ENCODE data around the gene HMX1.

HMX1 gene

GRCh38 chr4:8869002-8869897 is 2.4 kb downstream of the HMX1 start:
- in situ Hi-C loops (cut with HindIII; ENCODE audit: low sequenced_read_pairs) = no loop called here

DNA sequence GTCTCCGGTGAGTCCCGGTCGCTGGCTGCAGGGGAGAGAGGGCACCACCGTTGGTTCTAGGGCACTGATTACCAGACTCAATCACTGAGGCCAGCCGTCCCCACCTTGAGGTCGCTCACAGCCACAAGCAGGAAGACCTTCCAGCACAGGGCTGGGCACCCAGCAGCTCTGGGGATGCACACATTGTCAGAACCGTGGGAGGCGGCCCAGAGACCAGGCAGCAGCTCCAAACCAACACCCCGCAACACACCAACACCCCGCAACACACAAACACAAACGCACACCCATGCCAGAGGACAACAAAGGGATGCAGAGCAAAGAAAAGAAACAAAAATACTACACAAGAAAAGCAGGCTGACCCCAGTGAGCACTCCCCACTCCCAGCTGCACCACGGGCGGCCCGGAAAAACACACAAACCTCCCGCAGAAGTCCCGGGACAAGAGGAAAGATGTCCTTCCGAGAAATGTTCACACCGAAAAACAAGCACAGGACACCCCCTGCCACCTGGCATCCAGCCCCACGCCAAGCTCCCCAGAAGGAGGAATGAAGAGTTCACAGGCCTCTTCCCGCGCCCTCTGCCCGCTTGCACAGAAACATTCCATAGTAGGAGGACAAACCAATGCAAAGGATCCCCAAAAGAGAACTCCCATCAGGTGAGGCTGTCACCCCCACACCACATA is 3.2 kb downstream of the HMX1 start:
- in situ Hi-C loops (cut with HindIII; ENCODE audit: low sequenced_read_pairs) = no loop called here

DNA sequence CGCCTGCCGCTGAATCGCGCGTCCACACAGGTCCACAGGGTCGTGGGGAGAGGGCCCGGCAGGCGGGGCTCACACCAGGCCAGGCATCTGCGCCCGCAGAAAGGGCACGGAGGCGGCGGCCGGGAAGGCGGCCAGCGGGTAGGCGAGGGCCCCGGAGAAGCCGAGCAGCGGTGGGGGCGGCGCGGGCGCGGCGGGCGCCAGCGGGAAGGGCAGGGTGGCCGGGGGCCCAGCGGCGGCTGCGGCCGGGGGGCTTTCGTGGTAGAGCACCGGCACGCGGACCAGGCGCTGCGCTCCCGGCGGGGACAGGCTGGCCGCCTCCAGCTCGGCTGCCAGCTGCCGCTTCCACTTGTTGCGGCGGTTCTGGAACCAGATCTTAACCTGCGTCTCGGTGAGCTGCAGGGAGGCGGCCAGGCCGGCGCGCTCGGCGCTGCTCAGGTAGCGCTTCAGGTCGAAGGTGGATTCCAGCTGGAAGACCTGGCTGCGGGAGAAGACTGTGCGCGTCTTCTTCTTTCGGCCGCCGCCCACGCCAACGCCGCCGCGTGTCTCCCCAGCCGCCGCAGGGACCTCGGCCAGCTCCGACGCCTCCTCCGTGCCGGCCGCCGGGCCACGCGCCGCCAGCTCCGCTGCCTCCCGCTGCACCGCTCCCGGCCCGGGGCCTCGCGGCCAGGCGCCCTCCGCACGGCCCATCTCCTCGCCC is 3.9 kb downstream of the HMX1 start:
- in situ Hi-C loops (cut with HindIII; ENCODE audit: low sequenced_read_pairs) = no loop called here

GRCh38 chr4:8866828-8867623 is 4.6 kb downstream of the HMX1 start:
- in situ Hi-C loops (cut with HindIII; ENCODE audit: low sequenced_read_pairs) = no loop called here

- in situ Hi-C loops (cut with HindIII; ENCODE audit: low sequenced_read_pairs) = no loop called here
These were observed 5.2 kb downstream of the HMX1 start for GRCh38 chr4:8866421-8866820.

- in situ Hi-C loops (cut with HindIII; ENCODE audit: low sequenced_read_pairs) = no loop called here
These were observed 5.8 kb downstream of the HMX1 start for GRCh38 chr4:8865681-8866310.

- in situ Hi-C loops (cut with HindIII; ENCODE audit: low sequenced_read_pairs) = no loop called here
These were observed 6.5 kb downstream of the HMX1 start for GRCh38 chr4:8864912-8865680.

- in situ Hi-C loops (cut with HindIII; ENCODE audit: low sequenced_read_pairs) = no loop called here
These were observed 7.7 kb downstream of the HMX1 start for GRCh38 chr4:8863686-8864682.

DNA sequence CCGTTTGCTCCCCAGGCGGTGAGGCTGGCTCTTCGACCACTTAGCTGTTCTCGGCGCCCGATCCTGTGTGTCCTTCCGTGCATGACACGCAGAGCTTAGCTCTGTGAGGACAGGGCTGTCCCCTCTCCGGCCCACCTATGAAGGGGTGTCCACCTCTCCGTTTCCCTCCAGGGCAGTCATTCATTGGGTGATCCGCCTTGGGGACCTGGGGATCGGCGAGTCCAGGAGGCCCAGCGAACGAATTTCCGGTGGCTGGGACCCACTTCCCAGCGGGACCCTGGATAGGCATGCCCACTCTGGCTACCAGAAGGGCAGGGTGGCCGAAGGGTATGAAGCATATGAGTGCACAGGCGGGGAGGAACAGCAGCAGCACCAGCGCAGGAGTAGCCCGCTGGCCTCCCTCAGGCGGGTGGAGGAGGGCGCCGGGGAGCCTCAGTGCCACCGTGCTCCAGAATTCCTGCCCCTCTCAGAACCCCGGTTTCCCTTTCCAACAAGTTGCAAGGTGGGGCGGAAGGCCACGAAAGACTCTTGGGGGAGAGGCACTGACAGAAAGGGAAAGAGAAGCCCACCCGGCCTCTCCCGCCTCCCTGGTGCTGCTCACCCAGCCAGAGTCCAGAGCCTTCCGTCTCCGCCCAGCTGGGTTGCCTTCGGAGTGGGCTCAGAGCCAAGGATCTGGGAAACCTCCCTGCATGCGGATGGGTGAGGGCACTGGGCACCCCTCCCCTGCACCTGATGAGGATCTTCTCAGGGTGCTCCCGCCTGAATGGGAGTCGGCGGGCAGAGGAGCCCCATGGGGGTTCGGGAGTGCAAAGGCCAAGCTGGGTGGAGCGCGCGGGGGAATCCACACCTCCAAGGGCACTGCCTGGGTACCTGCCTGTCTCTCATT is 8.6 kb downstream of the HMX1 start:
- in situ Hi-C loops (cut with HindIII; ENCODE audit: low sequenced_read_pairs) = no loop called here

- in situ Hi-C loops (cut with HindIII; ENCODE audit: low sequenced_read_pairs) = no loop called here
These were observed 9.3 kb downstream of the HMX1 start for GRCh38 chr4:8862334-8862733.

- in situ Hi-C loops (cut with HindIII; ENCODE audit: low sequenced_read_pairs) = no loop called here
These were observed 9.9 kb downstream of the HMX1 start for GRCh38 chr4:8861576-8862295.

- in situ Hi-C loops (cut with HindIII; ENCODE audit: low sequenced_read_pairs) = no loop called here
These were observed 10.6 kb downstream of the HMX1 start for GRCh38 chr4:8860892-8861575.

DNA sequence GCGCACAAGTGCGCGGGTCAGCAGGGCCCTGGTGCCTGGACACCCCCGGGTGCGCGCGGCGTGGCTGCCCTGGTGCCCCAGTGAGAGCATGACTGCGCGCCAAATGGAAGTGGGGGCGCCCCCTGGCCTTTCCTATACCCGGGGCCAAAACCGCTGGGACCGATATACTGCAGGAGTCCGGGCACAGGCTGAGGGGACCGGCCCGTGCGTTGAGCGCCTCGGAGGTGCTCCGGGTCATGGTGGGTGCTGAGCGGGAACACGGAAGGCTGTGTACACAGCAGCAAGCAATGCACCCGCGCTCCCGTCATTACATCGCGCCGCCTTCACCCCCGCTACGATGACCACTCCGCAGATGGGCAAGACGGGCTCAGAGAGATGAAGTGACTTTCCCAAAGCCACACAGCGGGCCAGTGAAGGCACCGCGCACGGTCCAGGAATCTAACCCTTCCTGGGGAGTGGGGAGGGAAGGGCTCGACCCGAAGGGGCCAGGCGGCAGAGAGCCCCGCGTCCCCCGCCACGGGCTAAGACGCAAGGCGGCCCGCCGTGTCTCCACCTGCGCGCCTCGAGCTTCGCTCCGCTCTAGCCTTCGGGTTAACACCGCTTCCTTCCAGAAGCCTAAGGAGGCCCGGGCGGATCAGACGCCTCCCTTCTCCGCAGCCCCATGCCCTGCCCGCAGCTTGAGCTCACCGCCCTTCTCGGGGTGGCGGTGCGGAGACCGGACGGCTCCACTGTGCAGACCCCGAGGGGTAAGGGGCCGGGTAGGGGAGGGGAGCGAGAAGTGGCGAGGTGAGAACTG is 11.3 kb downstream of the HMX1 start:
- in situ Hi-C loops (cut with HindIII; ENCODE audit: low sequenced_read_pairs) = no loop called here

DNA sequence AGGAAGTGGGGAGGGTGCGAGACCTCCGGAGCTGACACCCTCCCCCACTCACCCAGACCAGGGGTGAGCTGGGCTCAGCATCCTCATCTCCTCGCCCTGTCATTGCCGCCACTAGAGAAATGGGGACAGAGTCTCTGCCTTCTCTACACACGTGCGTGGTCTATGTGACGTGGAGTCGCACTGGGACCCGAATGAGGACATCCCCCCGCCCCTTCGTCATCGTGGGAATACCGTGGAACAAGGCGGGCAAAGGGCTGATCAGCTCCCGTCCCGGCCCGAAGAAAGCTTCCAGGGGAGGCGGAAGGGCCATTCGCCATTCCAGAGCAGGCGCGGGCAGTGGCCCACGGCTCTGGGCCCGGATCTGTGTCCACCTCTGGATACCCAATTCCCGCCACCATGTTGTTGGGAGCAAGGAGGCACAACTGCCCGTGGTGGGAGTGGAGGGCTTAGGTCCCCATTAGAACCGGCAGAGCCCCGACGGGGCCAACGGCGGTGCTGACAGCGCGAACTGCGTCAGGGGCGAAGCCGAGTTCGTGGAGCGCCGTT is 12.0 kb downstream of the HMX1 start:
- in situ Hi-C loops (cut with HindIII; ENCODE audit: low sequenced_read_pairs) = no loop called here

DNA sequence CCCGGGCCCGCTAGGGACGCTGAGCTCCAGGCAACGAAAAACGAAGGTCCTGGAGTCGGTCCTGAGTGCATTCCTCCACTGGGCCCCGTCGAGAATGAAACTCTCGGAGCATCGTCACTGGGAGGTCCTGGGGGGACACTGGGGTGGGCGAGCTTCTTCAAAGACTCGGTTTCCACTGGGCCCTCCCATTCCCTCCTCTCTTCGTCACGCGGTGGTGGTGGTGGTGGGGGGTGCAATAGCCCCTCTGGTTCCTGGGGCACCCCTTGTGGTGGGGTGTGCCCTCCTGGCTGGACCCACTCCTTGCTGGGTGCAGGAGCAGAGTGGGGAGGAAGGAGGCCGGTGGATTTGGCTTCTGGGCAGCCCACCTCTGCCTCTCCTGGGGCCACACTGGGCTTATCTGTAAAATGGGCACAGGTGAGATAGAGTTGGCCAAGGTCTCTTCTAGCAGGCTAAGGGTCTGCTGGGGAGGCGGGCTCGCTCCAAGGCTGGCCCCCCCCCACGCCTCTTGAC is 12.9 kb downstream of the HMX1 start:
- in situ Hi-C loops (cut with HindIII; ENCODE audit: low sequenced_read_pairs) = no loop called here

Data from endothelial cell of hepatic sinusoid (primary cell).